Measurements from ENCODE around the gene NME5.

Gene NME5

DNA sequence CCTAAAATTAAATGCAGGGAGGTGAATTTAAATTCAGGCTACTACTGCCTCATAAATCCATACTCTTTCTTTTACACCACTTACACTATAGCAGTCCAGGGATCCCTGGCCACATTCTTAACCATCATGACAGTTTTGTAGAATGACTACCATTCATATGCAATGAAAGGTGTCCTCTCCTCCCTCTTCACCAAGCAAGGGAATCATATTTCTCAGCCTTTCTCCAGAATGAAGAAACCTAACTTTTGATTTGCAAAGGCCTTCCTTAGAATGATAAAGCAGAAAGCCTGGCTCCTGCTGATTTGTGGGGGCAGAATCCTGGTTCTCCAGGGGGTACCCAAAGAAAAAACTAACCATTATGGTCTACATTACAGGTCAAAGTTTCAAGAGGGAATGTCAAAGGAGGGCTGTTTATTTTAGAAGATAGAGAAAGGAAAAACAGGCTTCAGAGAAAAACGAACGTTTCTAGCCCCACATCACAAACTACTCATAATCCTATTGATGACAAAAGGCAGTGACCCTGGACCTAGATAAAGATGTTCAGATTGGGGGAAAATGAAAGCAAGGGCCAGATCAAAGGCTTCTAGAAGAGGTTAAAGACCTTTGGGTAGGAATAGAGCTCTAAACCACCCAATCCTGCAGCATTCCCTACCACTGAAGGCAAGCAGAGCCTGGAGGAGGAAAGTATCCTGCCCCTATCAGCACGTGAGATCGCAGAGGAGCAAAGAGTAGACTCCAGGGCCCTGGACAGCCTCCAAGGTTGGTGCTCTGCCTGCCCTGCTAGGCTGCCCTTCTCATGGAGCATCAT is 43.9 kb downstream of the NME5 start:
- TF ChIP-seq, protein P1, sequence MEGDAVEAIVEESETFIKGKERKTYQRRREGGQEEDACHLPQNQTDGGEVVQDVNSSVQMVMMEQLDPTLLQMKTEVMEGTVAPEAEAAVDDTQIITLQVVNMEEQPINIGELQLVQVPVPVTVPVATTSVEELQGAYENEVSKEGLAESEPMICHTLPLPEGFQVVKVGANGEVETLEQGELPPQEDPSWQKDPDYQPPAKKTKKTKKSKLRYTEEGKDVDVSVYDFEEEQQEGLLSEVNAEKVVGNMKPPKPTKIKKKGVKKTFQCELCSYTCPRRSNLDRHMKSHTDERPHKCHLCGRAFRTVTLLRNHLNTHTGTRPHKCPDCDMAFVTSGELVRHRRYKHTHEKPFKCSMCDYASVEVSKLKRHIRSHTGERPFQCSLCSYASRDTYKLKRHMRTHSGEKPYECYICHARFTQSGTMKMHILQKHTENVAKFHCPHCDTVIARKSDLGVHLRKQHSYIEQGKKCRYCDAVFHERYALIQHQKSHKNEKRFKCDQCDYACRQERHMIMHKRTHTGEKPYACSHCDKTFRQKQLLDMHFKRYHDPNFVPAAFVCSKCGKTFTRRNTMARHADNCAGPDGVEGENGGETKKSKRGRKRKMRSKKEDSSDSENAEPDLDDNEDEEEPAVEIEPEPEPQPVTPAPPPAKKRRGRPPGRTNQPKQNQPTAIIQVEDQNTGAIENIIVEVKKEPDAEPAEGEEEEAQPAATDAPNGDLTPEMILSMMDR (IDR thresholded peaks at IDR 0.05; ENCODE audit: insufficient read depth, low read length, missing control alignments) = no peak
- ChIA-PET POLR2A (no interaction called here), CTCF (interaction anchor here (1.0 to 1.2 kb wide), 2 partner anchors 18 to 37 kb away, joined by 3 to 4 read pairs; no protein-coding TSS in a partner anchor)
- no peak overlapping the region for H3K4me3 ChIP-seq (ENCODE audit: low read depth, low read length)
- no peak for DNase-seq (ENCODE audit: low read depth, low spot score)

DNA sequence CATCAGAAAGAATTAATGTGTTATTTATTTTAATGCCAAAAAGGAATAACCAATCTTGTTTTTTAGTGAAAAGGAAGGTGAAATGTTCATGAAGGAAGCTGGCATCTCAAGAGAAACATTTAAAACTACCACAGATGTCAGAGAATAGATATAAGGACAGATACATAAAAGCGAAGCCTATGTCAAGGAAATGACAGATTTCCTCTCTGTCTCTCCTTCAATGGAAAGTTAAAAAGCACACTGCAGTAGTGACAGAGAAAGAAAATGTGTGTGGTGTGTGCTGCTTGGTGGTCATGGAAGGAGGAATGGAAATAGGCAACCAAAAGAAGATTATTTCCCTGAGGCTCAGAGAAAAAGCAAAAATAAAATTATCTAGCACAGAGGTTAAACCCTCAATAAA is 46.2 kb downstream of the NME5 start:
- ChIA-PET CTCF (interaction anchor here (1.4 to 8.3 kb wide), 4 partner anchors 16 to 57 kb away, joined by 3 to 78 read pairs (median 7); no protein-coding TSS in a partner anchor), POLR2A (no interaction called here)
- H3K4me3 ChIP-seq (ENCODE audit: low read depth, low read length) = no peak overlapping the region
- TF ChIP-seq, protein P1 (IDR thresholded peaks at IDR 0.05; ENCODE audit: insufficient read depth, low read length, missing control alignments) = no peak
- DNase-seq (ENCODE audit: low read depth, low spot score) = no peak

DNA sequence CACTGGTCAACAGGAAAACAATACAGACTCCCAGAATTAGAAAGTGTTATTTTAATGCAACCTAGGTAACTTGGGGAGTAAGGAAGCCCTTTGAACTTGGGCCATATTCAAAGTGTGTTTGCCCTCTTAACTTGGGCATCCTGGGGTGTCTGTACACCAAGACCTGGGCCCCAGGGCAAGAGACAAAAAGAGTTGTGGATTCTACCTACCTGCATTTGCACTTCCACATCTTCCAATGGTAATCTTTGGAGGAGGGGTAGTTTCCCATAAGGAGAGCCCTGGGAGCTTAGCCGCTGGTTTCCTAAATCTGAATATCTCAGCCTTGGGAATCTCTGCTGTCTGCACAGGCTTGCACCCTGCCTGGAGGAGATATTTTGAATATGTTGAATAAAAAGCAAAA is 46.9 kb downstream of the NME5 start:
- no peak overlapping the region for H3K4me3 ChIP-seq (ENCODE audit: low read depth, low read length)
- DNase-seq (ENCODE audit: low read depth, low spot score) = no peak
- POLR2A ChIA-PET = no interaction called here
- TF ChIP-seq, protein P1 (IDR thresholded peaks at IDR 0.05; ENCODE audit: insufficient read depth, low read length, missing control alignments) = no peak
- CTCF ChIA-PET = interaction anchor here (1.2 to 8.3 kb wide), 5 partner anchors 10 to 56 kb away, joined by 3 to 78 read pairs (median 4); no protein-coding TSS in a partner anchor

DNA sequence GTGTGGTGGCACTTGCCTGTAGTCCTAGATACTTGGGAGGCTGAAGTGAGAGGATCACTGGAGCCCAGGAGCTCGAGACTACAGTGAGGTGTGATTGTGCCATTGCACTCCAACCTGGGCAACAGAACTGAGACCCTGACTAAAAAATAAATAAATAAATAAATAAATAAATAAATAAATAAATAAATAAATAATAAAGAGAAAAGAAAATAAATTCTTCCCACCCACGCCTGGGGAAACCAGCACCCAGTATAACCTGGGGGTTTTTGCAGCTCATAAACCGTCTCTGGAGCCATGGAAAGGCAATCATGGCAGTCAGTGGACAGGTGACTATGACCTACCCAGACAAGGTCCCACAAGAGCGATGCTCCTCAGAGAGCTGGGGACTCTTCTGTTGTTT is 47.5 kb downstream of the NME5 start:
- no peak overlapping the region for H3K4me3 ChIP-seq (ENCODE audit: low read depth, low read length)
- DNase-seq (ENCODE audit: low read depth, low spot score) = no peak
- CTCF ChIA-PET = interaction anchor here (0.9 to 8.3 kb wide), 4 partner anchors 9 to 26 kb away, joined by 3 to 78 read pairs (median 6); no protein-coding TSS in a partner anchor
- TF ChIP-seq, protein P1 (IDR thresholded peaks at IDR 0.05; ENCODE audit: insufficient read depth, low read length, missing control alignments) = no peak
- POLR2A ChIA-PET = no interaction called here

DNA sequence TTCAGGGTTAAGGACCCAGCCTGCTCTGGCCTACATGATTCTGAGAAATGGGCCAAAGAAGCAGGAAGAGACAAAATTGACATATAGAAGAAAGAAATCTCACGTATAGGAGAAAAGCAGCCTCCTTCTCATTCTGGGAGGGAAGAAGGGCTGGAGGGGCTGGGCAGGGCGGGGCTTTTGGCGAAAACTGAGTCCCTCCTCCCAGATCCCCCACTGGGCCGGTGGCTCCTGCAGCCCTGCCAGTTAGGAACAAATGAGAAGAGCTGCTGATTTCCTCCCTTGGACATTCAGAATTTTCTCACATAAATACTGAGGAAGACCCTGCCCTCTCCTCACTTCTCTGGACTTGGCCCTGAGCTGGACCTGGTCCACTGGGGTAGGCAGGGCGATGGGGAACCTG is 55.5 kb downstream of the NME5 start, which contains the start of gene WNT8A:
Gene WNT8A, plus strand, starts transcription at position 332 of the 400 bp plus-strand sequence. CDS start 95 bp downstream, outside the sequence.
- no peak for DNase-seq (ENCODE audit: low read depth, low spot score)
- ChIA-PET CTCF (interaction anchor here (0.8 to 8.6 kb wide), 4 partner anchors 8 to 48 kb away, joined by 3 to 229 read pairs (median 4); no protein-coding TSS in a partner anchor), POLR2A (no interaction called here)
- H3K4me3 ChIP-seq (ENCODE audit: low read depth, low read length) = no peak within 1 kb of the TSS
- TF ChIP-seq, protein P1 (IDR thresholded peaks at IDR 0.05; ENCODE audit: insufficient read depth, low read length, missing control alignments) = no peak

DNA sequence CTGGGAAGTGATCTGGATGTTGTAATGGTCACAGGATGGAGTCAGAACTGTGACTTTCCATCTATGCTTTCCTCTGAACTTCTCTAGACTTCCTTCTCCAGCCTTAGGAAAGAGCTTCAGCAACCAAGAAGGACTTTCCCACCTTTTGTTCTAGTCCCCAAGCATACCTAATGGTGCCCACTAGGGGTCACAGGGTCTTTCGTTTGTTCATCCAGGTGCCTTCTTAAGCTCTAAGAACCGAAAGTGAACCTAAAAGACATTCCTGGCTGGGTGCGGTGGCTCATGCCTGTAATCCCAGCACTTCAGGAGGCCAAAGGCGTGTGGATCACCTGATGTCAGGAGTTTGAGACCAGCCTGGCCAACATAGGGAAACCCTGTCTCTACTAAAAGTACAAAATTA is 57.2 kb downstream of the NME5 start:
- ChIA-PET CTCF (interaction anchor here (0.9 to 8.6 kb wide), 8 partner anchors 9 to 303 kb away, joined by 3 to 229 read pairs (median 4); no protein-coding TSS in a partner anchor), POLR2A (no interaction called here)
- TF ChIP-seq, protein P1 (IDR thresholded peaks at IDR 0.05; ENCODE audit: insufficient read depth, low read length, missing control alignments) = no peak
- no peak for DNase-seq (ENCODE audit: low read depth, low spot score)
- H3K4me3 ChIP-seq (ENCODE audit: low read depth, low read length) = no peak overlapping the region

All from AG04449 (cell line).